GM19467 (cell line): Measurements from ENCODE around the gene UNG.
"Not testable (repeated sequence)": the region's sequence is repeated elsewhere in the genome, so short reads cannot be mapped to it uniquely, and the experiment has no call there.

Experiments
- ATAC-seq: cut with Tn5 transposase; IDR thresholded peaks from one replicate; pipeline ENCODE4 v1.9.1; 2021; ENCODE audit warnings: mild to moderate bottlenecking, moderate library complexity; ENCODE audit not compliant: unreplicated experiment

The UNG gene

GRCh38 chr12:109097435-109098182, at the start of gene UNG:
TSS of gene UNG (plus strand) at chr12:109097597. CDS start at chr12:109097680, 83 bp downstream.
- ATAC-seq = peak; percentile 88

GRCh38 chr12:109048706-109049105, 48.7 kb upstream of the UNG start:
- ATAC-seq = not testable (repeated sequence)

- not testable (repeated sequence) for ATAC-seq
Observed at GRCh38 chr12:109049794-109050193, 47.6 kb upstream of the UNG start.

DNA sequence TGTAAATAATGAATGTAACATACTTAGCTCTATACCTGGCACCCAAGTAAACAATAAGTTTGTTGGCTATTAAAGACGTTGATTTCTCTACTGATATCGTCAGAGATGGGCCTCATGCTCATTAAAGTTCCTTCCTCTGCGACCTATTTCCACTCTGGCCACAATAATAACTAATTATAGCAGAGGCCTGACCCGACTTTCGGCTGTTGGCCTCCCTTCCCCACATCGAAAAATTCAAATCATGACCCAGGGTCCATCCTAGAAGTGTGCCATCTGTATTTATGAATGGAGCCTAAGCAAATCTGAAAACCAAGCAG, 45.3 kb upstream of the UNG start:
- no peak for ATAC-seq

DNA sequence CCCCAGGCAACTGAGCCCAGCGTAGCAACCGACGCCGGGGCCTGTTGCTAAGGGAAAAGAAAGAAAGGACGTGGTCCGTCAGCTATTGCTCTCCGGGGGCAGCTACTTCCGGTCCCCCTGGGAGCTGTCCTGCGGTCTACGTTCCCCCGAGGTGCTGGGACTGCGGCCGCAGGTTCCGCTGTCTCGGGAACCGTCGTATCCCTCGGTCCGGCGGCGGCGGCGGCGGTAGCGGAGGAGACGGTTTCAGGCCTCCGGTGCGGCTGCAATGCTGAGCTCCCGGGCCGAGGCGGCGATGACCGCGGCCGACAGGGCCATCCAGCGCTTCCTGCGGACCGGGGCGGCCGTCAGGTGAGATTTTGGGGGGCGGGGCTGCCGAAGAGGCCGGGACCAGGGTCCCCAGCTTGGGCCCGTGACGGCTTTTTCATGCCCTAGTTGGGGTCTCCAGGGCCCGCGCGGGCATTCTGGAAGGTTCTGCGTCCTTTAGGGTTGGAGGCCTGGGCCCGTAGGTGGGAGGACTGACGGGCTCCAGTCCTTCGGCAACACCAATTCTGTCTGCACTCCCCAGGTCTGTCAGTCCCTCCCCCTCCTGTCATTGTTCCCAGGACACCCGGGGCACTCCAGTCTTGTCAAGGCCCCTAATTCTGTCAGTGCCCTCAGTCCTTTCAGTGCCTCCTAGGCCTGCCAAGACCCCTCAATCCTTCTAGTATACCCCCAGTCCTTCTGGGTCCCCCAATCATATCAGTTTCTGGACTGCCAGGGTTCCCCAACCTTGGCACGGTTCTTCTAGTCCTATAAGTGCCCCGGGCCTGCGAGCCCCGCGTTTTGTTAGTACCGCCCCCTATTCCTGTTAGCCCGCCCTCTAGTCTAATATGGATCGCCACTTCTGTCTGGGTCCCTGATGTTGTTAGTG, 44.7 kb upstream of the UNG start, which contains the start of gene USP30:
Gene USP30, plus strand, starts transcription at position 163 of the 910 bp plus-strand sequence. Its CDS starts 103 bp downstream, at position 266.
- ATAC-seq = peak; percentile 54

- ATAC-seq = peak; percentile 46
Observed at GRCh38 chr12:109053382-109054123, 43.8 kb upstream of the UNG start.

- peak; percentile 1 for ATAC-seq
Observed at GRCh38 chr12:109054124-109054513, 43.3 kb upstream of the UNG start.

DNA sequence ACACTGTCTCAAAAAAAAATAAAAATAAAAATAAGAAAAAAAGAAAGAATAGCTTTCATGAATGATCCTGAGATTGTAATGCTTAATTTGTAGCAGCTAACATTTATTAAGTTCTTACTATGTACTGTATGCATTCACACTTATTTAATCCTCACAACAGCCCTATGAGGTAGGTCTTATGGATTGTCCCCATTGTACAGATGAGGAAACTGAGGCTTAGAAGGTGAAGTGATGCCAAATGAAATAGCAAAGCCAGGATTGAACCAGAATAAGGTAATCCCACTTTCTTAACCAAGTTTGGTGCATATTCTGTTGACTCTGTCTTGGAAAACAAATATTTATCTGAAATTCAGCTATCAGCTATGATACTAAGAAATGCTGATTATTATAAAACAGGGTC, 42.9 kb upstream of the UNG start:
- ATAC-seq = no peak

DNA sequence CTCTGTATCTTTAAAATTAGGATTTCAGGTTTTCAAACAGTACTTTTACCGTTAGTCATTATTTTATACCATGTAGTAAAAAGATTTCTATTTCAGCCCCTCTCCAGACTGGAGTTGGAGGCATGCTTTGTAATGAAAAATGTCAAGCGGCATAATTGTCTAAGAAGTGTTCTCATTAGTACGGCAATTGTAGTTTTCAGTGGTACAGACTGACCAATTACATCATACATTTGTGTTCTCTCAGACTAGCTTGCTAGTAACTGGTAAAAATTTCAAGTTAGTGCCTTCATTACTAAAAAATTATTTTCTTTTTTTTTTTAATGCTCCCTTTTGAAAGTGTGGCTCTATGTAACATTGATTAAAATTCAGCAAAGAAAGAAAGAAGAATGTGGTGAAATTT, 40.5 kb upstream of the UNG start:
- ATAC-seq = no peak

DNA sequence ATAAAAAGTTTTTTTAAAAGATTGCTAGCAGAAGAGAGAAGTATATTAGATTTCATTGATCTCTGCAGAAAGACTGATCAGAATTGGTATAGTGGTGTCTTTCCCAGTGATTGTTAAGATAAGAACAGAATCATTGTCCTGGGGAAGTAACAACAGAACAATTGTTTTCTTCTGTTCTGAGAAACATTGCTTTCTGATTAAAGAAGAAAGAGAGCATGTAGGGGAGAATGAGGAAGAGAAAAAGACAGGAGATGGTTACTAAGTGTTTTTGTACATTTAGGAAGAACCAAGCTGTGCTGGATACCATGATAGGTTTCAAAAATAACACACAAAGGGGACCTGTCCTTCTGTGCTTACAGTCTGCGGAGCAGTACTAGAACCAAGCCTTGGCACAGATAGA, 40.0 kb upstream of the UNG start:
- no peak for ATAC-seq

- ATAC-seq = no peak
Observed at GRCh38 chr12:109058773-109059172, 38.6 kb upstream of the UNG start.

DNA sequence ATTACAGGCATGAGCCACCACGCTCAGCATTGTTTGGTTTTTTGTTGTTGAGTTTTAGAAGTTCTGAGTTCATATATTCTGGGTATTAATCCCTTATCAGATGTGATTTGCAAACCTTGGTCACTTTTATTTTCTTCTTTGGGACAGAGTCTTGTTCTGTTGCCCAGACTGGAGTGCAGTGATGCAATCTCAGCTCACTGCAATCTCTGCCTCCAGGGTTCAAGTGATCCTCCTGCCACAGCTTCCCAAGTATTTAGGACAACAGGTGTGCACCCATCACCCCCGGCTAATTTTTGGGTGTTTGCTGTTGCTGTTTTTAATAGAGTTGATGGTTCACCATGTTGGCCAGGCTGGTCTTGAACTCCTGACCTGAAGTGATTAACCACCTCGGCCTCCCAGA, 33.3 kb upstream of the UNG start:
- ATAC-seq = no peak

- no peak for ATAC-seq
Observed at GRCh38 chr12:109065154-109065852, 32.1 kb upstream of the UNG start.

- no peak for ATAC-seq
Observed at GRCh38 chr12:109065853-109066193, 31.6 kb upstream of the UNG start.

DNA sequence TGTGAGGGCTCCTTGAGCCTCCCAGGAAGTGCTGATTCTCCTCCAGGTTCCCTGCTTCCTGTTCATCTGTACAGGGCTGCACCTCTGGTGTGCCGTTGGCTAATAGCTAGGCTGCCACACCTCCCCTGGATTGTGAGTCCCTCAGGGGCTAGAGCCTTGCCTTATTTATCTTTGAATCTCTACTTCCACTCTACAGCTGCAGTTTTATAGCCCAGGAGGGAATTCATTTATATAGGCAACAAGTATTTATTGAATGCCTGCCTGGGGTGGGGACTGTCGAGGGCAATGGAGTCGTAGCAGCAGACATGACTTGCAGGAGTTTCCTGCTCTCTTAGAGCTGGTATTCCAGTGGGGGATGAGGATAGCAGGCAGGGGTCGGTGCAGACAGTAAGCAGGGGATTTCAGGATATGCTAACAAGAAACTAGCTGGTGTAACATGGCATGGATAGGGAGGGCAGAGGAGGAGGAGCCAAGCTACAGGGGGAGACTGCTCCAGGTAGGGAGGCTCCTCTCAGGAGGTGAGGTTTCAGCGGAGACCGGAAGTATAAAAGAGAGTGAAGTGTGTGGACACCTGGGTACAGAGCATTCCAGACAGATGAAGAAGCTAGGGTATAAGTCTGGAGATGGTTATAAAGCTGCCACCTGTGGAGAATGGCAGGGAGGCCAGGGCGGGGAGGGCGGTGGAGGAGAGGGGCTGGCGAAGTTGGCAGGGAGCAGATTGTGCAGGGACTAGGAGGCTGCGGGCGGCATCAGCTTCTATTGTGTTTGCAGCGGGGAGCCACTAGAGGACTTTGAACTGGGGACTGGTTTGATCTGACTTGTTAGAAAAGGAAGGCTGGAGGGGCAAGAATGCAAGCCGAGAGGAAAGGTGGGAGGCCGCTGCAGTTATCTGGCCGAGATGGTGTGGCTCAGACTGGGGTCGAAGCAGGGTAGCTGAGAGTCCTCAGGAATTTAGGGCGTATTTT, 27.8 kb upstream of the UNG start:
- no peak for ATAC-seq

- no peak for ATAC-seq
Observed at GRCh38 chr12:109074866-109075265, 22.5 kb upstream of the UNG start.

DNA sequence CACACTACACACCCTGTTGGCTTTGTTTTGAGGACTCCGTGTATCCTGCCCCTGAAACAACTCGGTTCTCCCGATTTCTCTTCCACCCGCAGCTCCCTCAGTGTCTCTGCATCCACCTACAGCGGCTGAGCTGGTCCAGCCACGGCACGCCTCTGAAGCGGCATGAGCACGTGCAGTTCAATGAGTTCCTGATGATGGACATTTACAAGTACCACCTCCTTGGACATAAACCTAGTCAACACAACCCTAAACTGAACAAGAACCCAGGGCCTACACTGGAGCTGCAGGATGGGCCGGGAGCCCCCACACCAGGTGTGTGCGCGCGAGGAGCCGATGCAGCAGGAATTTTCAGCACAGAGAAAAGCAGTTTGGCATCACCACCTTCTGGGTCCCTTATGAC, 14.6 kb upstream of the UNG start:
- ATAC-seq = no peak

GRCh38 chr12:109084425-109084824, 13.0 kb upstream of the UNG start:
- no peak for ATAC-seq

- no peak for ATAC-seq
Observed at GRCh38 chr12:109085590-109085989, 11.8 kb upstream of the UNG start.

DNA sequence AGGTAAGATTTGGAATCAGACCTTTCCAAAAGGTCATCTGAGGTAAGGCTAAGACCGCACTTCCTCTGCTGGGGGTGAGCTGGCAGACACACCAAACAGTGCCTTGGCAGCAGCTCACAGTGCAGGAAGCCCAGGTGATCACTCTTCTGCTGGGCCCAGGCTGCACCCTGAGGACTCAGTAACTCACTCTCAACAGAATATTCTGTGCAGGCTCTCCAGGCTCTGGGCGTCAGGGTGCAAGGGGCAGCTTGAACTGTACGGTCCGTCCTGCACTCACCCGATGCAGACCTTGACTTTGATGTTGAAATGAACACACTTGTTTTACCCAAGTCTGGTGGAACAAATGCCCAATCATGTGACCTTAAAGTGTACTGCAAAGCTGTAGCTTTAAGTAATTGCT, 10.1 kb upstream of the UNG start:
- no peak for ATAC-seq
